Skeletal muscle cell (primary cell): ENCODE data around the gene TCOF1.

ENCODE experiments used
- DNase-seq: peaks from one replicate; pipeline ENCODE4 v3.0.0-alpha.2; 2010; ENCODE audit warnings: low read depth
- H3K4me3 ChIP-seq: 2 replicates; pipeline ENCODE4 v1.5.1; 2011; ENCODE audit warnings: low read depth, mild to moderate bottlenecking, control low read depth, low read length, moderate library complexity

Gene TCOF1

DNA sequence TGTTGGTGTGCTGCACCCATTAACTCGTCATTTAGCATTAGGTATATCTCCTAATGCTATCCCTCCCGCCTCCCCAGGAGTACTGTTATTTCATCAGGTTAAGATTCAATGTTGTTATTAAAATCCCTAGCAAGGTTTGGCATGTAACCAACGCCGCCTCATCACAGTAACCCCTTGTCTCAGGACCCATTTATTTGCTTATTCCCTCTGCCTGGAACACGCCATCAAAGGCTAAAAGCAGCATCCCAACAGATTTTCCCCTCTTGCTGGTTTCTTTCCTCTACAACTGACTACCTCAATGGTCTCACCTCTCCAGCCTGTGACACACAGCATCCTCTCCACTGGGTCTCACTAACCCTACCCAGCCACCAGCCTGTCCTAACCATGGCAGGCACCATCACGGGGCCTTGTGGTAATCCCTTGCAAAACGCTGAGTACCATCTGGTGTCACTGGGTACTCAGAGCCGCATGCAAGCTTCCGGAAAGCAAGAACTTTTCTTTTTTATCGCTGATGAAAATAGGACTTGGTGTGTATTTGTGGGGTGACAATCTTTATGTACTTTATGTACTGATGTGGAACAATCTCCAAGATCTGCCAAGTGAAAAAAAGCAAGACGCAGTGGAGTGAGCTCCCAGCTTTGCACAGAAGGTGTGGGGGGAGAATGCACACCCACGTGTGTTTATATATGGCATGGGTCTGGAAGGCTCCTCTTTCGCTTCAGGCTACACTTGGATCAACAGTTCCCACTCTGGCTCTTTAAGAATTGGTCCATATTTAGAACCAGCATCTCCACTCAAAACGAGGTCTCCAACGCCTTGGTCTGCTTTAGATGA lies 86.0 kb downstream of the TCOF1 start:
- no peak overlapping the region for H3K4me3 ChIP-seq
- DNase-seq, result no peak

GRCh38 chr5:150444770-150445169 lies 87.3 kb downstream of the TCOF1 start:
- H3K4me3 ChIP-seq, result no peak overlapping the region
- no peak for DNase-seq

- DNase-seq, result no peak
- no peak overlapping the region for H3K4me3 ChIP-seq
Observed at GRCh38 chr5:150446088-150446487, 88.6 kb downstream of the TCOF1 start.

GRCh38 chr5:150446583-150446982 lies 89.1 kb downstream of the TCOF1 start:
- no peak for DNase-seq
- no peak overlapping the region for H3K4me3 ChIP-seq

DNA sequence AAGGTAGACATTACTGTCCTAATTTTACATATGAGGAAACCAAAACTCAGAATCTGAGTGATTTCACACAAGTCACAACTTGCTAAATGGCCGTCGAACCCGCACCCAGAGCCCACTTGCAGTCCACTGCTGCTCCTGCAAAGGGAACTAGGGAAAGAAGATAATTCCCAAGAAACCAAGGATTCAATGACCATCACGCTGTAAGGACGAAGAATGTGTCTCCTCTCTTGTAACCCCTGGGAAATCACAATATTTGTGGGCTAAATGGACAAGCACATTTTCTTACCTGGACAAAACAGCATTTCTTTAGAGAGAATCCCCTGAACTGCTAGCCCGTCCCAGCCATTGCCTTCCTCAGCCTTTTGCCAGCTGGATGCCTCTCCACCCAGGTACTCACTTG lies 89.7 kb downstream of the TCOF1 start:
- no peak for DNase-seq
- no peak overlapping the region for H3K4me3 ChIP-seq

- peak overlapping the region; percentile 95 for H3K4me3 ChIP-seq
- DNase-seq, result no peak
Observed at GRCh38 chr5:150448334-150448733, 90.8 kb downstream of the TCOF1 start.

GRCh38 chr5:150448952-150449516 lies 91.5 kb downstream of the TCOF1 start:
- no peak for DNase-seq
- peak overlapping the region; percentile 95 for H3K4me3 ChIP-seq
